Fibroblast of mammary gland (primary cell): ENCODE measurements around the gene RAB20.

Experiments used
- DNase-seq: peaks from one replicate; pipeline ENCODE4 v3.0.0-alpha.2; 2010; ENCODE audit warnings: low read depth
- H3K4me3 ChIP-seq: 2 replicates; pipeline ENCODE4 v1.5.1; 2011; ENCODE audit warnings: low read depth, mild to moderate bottlenecking, low read length, moderate library complexity; ENCODE audit not compliant: control insufficient read depth
- TF ChIP-seq, protein P1 (sequence below): conservative IDR thresholded peaks from 2 replicates; pipeline ENCODE4 v1.5.1; 2011; ENCODE audit warnings: low read depth, low read length, inconsistent platforms; ENCODE audit not compliant: control insufficient read depth, insufficient read depth

Gene RAB20

DNA sequence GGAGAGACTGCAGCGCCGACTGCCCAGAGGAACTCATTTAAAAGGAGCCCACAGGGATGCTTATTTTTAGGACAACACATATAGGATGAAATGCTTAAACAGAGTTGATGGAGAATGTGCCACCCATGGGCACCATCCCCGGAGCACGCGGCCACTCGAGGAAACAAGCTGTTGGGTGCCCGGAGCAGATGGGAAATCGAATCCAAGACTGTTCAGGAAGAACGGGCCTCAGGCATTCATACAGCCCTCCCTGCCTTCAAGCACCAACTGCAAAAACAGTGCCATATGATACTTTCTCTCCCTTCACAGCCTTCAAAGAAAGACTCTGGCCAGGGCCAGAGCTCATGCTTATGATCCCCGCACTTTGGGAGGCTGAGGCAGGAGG lies 40.2 kb downstream of the RAB20 start:
- DNase-seq, result no peak
- TF ChIP-seq, protein P1, sequence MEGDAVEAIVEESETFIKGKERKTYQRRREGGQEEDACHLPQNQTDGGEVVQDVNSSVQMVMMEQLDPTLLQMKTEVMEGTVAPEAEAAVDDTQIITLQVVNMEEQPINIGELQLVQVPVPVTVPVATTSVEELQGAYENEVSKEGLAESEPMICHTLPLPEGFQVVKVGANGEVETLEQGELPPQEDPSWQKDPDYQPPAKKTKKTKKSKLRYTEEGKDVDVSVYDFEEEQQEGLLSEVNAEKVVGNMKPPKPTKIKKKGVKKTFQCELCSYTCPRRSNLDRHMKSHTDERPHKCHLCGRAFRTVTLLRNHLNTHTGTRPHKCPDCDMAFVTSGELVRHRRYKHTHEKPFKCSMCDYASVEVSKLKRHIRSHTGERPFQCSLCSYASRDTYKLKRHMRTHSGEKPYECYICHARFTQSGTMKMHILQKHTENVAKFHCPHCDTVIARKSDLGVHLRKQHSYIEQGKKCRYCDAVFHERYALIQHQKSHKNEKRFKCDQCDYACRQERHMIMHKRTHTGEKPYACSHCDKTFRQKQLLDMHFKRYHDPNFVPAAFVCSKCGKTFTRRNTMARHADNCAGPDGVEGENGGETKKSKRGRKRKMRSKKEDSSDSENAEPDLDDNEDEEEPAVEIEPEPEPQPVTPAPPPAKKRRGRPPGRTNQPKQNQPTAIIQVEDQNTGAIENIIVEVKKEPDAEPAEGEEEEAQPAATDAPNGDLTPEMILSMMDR, result no peak
- no peak overlapping the region for H3K4me3 ChIP-seq

DNA sequence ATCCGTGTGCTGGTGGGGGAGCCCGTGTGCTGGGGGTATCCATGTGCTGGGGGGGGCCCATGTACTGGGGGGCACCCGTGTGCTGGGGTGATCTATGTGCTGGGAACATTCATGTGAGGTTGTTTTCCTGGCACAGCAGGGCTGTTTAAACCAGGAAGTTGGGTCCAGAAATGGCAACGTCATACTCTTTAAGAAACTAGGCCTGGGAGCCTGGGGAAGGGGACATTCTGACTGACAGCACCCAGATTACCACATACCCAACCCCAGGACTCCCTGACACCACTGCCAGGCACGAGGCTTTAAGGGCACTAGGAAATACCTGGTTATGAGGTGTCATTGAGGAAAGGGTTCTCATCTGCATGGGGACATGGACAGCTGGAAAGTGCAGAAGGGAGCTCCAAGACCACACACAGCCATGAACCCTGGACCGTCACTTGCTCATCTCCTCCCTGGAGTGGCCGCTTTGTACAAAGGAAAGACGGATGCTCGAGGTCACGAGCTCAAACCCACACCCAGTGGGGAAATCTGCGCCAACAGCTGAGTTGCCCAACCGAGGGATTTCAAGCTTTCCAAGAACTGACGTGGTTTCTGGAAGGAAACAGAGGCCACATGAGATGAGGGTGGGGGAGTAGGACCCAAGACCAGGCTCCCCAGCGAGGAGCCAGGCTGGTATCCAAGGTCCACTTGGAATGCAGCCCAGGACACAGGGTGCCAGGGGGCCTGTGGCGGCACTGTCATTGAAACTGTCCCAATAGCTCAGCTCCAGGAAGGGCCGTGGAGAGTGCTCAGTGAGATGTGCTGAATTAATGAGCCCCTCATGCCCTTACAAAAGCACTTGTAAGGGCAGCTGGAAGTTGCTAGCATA lies 40.9 kb downstream of the RAB20 start:
- TF ChIP-seq, protein P1, result no peak
- DNase-seq, result peak; percentile 86
- H3K4me3 ChIP-seq, result no peak overlapping the region

- H3K4me3 ChIP-seq, result no peak overlapping the region
- TF ChIP-seq, protein P1, result no peak
- no peak for DNase-seq
Measured at GRCh38 chr13:110519506-110519905, 42.0 kb downstream of the RAB20 start.

DNA sequence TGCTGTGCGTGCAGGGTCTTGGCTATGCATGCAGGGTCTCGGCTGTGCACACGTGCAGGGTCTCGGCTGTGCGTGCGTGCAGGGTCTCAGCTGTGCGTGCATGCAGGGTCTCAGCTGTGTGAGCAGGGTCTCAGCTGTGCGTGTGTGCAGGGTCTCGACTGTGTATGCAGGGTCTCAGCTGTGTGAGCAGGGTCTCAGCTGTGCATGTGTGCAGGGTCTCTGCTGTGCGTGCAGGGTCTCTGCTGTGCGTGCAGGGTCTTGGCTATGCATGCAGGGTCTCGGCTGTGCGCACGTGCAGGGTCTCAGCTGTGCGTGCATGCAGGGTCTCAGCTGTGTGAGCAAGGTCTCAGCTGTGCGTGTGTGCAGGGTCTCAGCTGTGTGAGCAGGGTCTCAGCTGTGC lies 42.5 kb downstream of the RAB20 start:
- DNase-seq, result no peak
- no peak overlapping the region for H3K4me3 ChIP-seq
- TF ChIP-seq, protein P1, result no peak

DNA sequence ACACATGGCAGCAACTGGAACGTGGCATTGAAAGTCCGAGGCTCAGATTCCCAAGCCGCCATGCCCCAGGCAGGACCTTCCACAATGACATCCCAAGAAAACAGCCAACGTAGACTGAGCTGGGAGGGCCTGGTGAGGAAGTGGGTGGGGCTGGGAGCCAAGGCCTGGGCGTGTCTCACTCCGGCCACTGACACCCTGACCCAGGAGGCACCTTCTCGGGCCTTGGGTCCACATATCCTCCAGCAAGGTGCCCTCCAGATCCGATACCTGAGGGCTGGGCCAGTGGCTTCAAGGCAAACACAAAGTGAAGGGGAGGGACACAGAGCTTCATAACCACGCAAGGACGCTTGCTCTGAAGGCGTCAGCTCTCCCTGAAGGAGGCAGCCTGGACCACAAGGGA lies 43.0 kb downstream of the RAB20 start:
- no peak overlapping the region for H3K4me3 ChIP-seq
- DNase-seq, result no peak
- TF ChIP-seq, protein P1, result no peak

- no peak for DNase-seq
- H3K4me3 ChIP-seq, result no peak overlapping the region
- TF ChIP-seq, protein P1, result no peak
Measured at GRCh38 chr13:110518226-110518525, 43.3 kb downstream of the RAB20 start.
